Measurements from ENCODE around the gene BGLAP. TPM values are rescaled to one million over a fixed set of nuclear protein-coding genes. Genes with fewer than 3 reads are reported as not detected.
A peak's percentile ranks its signal among the peaks of the same experiment; 100 is the strongest.

Gene BGLAP
- total RNA-seq, 2 experiments from 2014 or later, result 3.3 to 4.8 TPM

- Mint-ChIP-seq H3K4me3 (no peak overlapping the region), H3K27ac (peak overlapping the region; percentile 4), H3K9me3 (no peaks in the 10 kb centered on the region), H3K27me3 (no peaks in the 10 kb centered on the region), H3K4me1 (peaks cover 33% of the 10 kb centered on the region), H3K36me3 (peaks cover 5% of the 10 kb centered on the region)
- POLR2A ChIA-PET, result interaction anchor here (1.8 to 2.9 kb wide), 4 partner anchors 13 to 99 kb away, joined by 7 to 15 read pairs (median 8); partner anchors contain the start of genes PMF1 and SMG5
- no peak for DNase-seq
- ATAC-seq (ENCODE audit: low read depth), result no peak
Observed at GRCh38 chr1:156246781-156247459, 4.9 kb downstream of the BGLAP start.

GRCh38 chr1:156247460-156248322 is 5.7 kb downstream of the BGLAP start, which contains the start of gene PAQR6:
TSS of gene PAQR6 (minus strand) at chr1:156248056. CDS start at chr1:156246731, 1,325 bp downstream.
- Mint-ChIP-seq H3K4me1 (peaks cover 41% of the 10 kb centered on the region), H3K27me3 (no peaks in the 10 kb centered on the region), H3K27ac (peak within 1 kb of the TSS; percentile 60), H3K9me3 (no peaks in the 10 kb centered on the region), H3K36me3 (peaks cover 7% of the 10 kb centered on the region), H3K4me3 (no peak within 1 kb of the TSS)
- DNase-seq, result no peak
- POLR2A ChIA-PET, result interaction anchor here (0.5 to 2.9 kb wide), 2 partner anchors 35 to 98 kb away, joined by 4 to 15 read pairs; partner anchors contain the start of gene SMG5
- no peak for ATAC-seq (ENCODE audit: low read depth)

- H3K4me3 Mint-ChIP-seq, result no peak overlapping the region
- peaks cover 43% of the 10 kb centered on the region for H3K4me1 Mint-ChIP-seq
- POLR2A ChIA-PET, result no interaction called here
- no peak for ATAC-seq (ENCODE audit: low read depth)
- no peaks in the 10 kb centered on the region for H3K9me3 Mint-ChIP-seq
- H3K27me3 Mint-ChIP-seq, result no peaks in the 10 kb centered on the region
- peaks cover 11% of the 10 kb centered on the region for H3K36me3 Mint-ChIP-seq
- H3K27ac Mint-ChIP-seq, result peak overlapping the region; percentile 60
- DNase-seq, result no peak
Observed at GRCh38 chr1:156248323-156248683, 6.3 kb downstream of the BGLAP start.

- H3K9me3 Mint-ChIP-seq, result no peaks in the 10 kb centered on the region
- H3K27ac Mint-ChIP-seq, result no peak overlapping the region
- POLR2A ChIA-PET, result no interaction called here
- H3K27me3 Mint-ChIP-seq, result no peaks in the 10 kb centered on the region
- ATAC-seq (ENCODE audit: low read depth) (no peak), DNase-seq (no peak)
- H3K4me3 Mint-ChIP-seq, result no peak overlapping the region
- H3K4me1 Mint-ChIP-seq, result peaks cover 33% of the 10 kb centered on the region
- peaks cover 15% of the 10 kb centered on the region for H3K36me3 Mint-ChIP-seq
Observed at GRCh38 chr1:156249593-156249992, 7.6 kb downstream of the BGLAP start.

GRCh38 chr1:156251527-156251926 is 9.5 kb downstream of the BGLAP start:
- no peaks in the 10 kb centered on the region for H3K9me3 Mint-ChIP-seq
- DNase-seq (no peak), ATAC-seq (ENCODE audit: low read depth) (peak; percentile 46)
- H3K27ac Mint-ChIP-seq, result peak overlapping the region; percentile 76
- peak overlapping the region; percentile 30 for H3K4me3 Mint-ChIP-seq
- H3K27me3 Mint-ChIP-seq, result no peaks in the 10 kb centered on the region
- POLR2A ChIA-PET, result interaction anchor here (0.8 to 2.0 kb wide), 4 partner anchors 8 to 31 kb away, joined by 3 to 13 read pairs (median 3); partner anchors contain the start of gene SMG5
- H3K4me1 Mint-ChIP-seq, result peaks cover 26% of the 10 kb centered on the region
- peaks cover 21% of the 10 kb centered on the region for H3K36me3 Mint-ChIP-seq

- H3K4me3 Mint-ChIP-seq, result no peak overlapping the region
- ATAC-seq (ENCODE audit: low read depth) (no peak), DNase-seq (no peak)
- POLR2A ChIA-PET, result no interaction called here
- peaks cover 37% of the 10 kb centered on the region for H3K4me1 Mint-ChIP-seq
- H3K36me3 Mint-ChIP-seq, result peaks cover 37% of the 10 kb centered on the region
- H3K27me3 Mint-ChIP-seq, result no peaks in the 10 kb centered on the region
- peak overlapping the region; percentile 22 for H3K27ac Mint-ChIP-seq
- no peaks in the 10 kb centered on the region for H3K9me3 Mint-ChIP-seq
Observed at GRCh38 chr1:156253634-156254033, 11.7 kb downstream of the BGLAP start.

- Mint-ChIP-seq H3K4me1 (peaks cover 19% of the 10 kb centered on the region), H3K36me3 (peaks cover 40% of the 10 kb centered on the region), H3K27me3 (no peaks in the 10 kb centered on the region), H3K27ac (peak overlapping the region; percentile 81), H3K4me3 (peak overlapping the region; percentile 37), H3K9me3 (no peaks in the 10 kb centered on the region)
- POLR2A ChIA-PET, result interaction anchor here (0.8 to 1.2 kb wide), 4 partner anchors 12 to 26 kb away, joined by 3 to 6 read pairs (median 4); no protein-coding TSS in a partner anchor
- ATAC-seq (ENCODE audit: low read depth) (peak; percentile 32), DNase-seq (no peak)
Observed at GRCh38 chr1:156257711-156258110, 15.7 kb downstream of the BGLAP start.

GRCh38 chr1:156258859-156259258 is 16.9 kb downstream of the BGLAP start:
- ATAC-seq (ENCODE audit: low read depth) (no peak), DNase-seq (no peak)
- Mint-ChIP-seq H3K36me3 (peaks cover 37% of the 10 kb centered on the region), H3K27ac (no peak overlapping the region), H3K4me3 (no peak overlapping the region), H3K4me1 (peaks cover 18% of the 10 kb centered on the region), H3K9me3 (no peaks in the 10 kb centered on the region), H3K27me3 (no peaks in the 10 kb centered on the region)
- POLR2A ChIA-PET, result interaction anchor here (1.9 kb wide), 1 partner anchor 13 kb away, joined by 7 read pairs; no protein-coding TSS in a partner anchor

GRCh38 chr1:156259805-156260204 is 17.8 kb downstream of the BGLAP start:
- peaks cover 18% of the 10 kb centered on the region for H3K4me1 Mint-ChIP-seq
- DNase-seq (no peak), ATAC-seq (ENCODE audit: low read depth) (no peak)
- POLR2A ChIA-PET, result interaction anchor here (1.3 to 1.9 kb wide), 2 partner anchors 14 to 65 kb away, joined by 3 to 7 read pairs; no protein-coding TSS in a partner anchor
- H3K27ac Mint-ChIP-seq, result no peak overlapping the region
- no peaks in the 10 kb centered on the region for H3K27me3 Mint-ChIP-seq
- H3K36me3 Mint-ChIP-seq, result peaks cover 38% of the 10 kb centered on the region
- H3K4me3 Mint-ChIP-seq, result no peak overlapping the region
- H3K9me3 Mint-ChIP-seq, result no peaks in the 10 kb centered on the region

GRCh38 chr1:156260896-156261295 is 18.9 kb downstream of the BGLAP start:
- Mint-ChIP-seq H3K27ac (peak overlapping the region; percentile 37), H3K36me3 (peaks cover 44% of the 10 kb centered on the region), H3K4me3 (no peak overlapping the region), H3K9me3 (no peaks in the 10 kb centered on the region), H3K4me1 (peaks cover 16% of the 10 kb centered on the region), H3K27me3 (no peaks in the 10 kb centered on the region)
- no peak for DNase-seq
- no peak for ATAC-seq (ENCODE audit: low read depth)
- POLR2A ChIA-PET, result interaction anchor here (1.9 kb wide), 1 partner anchor 15 kb away, joined by 7 read pairs; no protein-coding TSS in a partner anchor

- peaks cover 4% of the 10 kb centered on the region for H3K4me1 Mint-ChIP-seq
- H3K4me3 Mint-ChIP-seq, result no peak overlapping the region
- H3K27me3 Mint-ChIP-seq, result no peaks in the 10 kb centered on the region
- H3K27ac Mint-ChIP-seq, result no peak overlapping the region
- ATAC-seq (ENCODE audit: low read depth) (no peak), DNase-seq (no peak)
- H3K9me3 Mint-ChIP-seq, result no peaks in the 10 kb centered on the region
- POLR2A ChIA-PET, result interaction anchor here (1.7 kb wide), 1 partner anchor 20 kb away, joined by 9 read pairs; the partner anchor contains the start of gene SMG5
- peaks cover 48% of the 10 kb centered on the region for H3K36me3 Mint-ChIP-seq
Observed at GRCh38 chr1:156262461-156263287, 20.7 kb downstream of the BGLAP start.

- POLR2A ChIA-PET, result interaction anchor here (0.6 to 1.7 kb wide), 3 partner anchors 19 to 74 kb away, joined by 4 to 9 read pairs (median 5); partner anchors contain the start of gene SMG5
- Mint-ChIP-seq H3K27me3 (no peaks in the 10 kb centered on the region), H3K27ac (no peak overlapping the region), H3K4me1 (peaks cover 1% of the 10 kb centered on the region), H3K9me3 (no peaks in the 10 kb centered on the region), H3K36me3 (peaks cover 44% of the 10 kb centered on the region), H3K4me3 (no peak overlapping the region)
- no peak for DNase-seq
- no peak for ATAC-seq (ENCODE audit: low read depth)
Observed at GRCh38 chr1:156263288-156263655, 21.3 kb downstream of the BGLAP start.

Measured in activated naive CD8-positive, alpha-beta T cell treated with anti-CD3 and anti-CD28 coated beads, Interleukin-2, amount 10 ng/mL, durations not matched to agents 7 days and 5 days (primary cell).